Endothelial cell of umbilical vein (primary cell): ENCODE results near the gene OOSP4A. TPM values are rescaled to one million over a fixed set of nuclear protein-coding genes. Genes with fewer than 3 reads are reported as not detected.

ENCODE experiments used
- BruUV-seq: library from RNA; stranded (reverse); fragments of 400-500 nt; replicated peaks from 2 replicates; lab custom pipeline; 2021; lab: Mats Ljungman, UMichigan
- CTCF ChIA-PET: fragments of 300-600, 350-600 bp; sonication (Branson Sonifier 250); formaldehyde crosslinking; loops from one replicate; lab custom pipeline; 2021; ENCODE audit warnings: antibody characterized with exemption, inconsistent platforms; lab: Charles Lee
- POLR2A ChIA-PET: fragments of 300-600, 350-600 bp; sonication (Branson Sonifier 250); formaldehyde crosslinking; loops from one replicate; lab custom pipeline; 2021; ENCODE audit warnings: antibody characterized with exemption, inconsistent platforms; lab: Charles Lee
- DNase-seq: peaks from one replicate; pipeline ENCODE4 v3.0.0-alpha.2; 2011; ENCODE audit warnings: low read depth, low spot score
- FAIRE-seq: peaks from 2 replicates; lab custom pipeline; 2011; peaks lifted over from hg19 to GRCh38; lab: Jason Lieb, UNC
- H2AFZ ChIP-seq: 2 replicates; pipeline ENCODE4 v1.6.0; 2012; ENCODE audit warnings: low read depth, low read length, control low read depth, inconsistent platforms
- H3K27ac ChIP-seq: 2 replicates; pipeline ENCODE4 v1.5.1; 2011; ENCODE audit warnings: low read depth, mild to moderate bottlenecking, control low read depth, low read length, moderate library complexity; ENCODE audit not compliant: insufficient read depth
- H3K27me3 ChIP-seq, 2 experiments: 2 replicates each; pipeline versions ENCODE4 v1.6.0 to v1.6.1; 2011; ENCODE audit warnings: low read length in 2 of 2, mixed read lengths in 1 of 2; ENCODE audit not compliant: control insufficient read depth in 2 of 2, insufficient read depth in 2 of 2
- H3K36me3 ChIP-seq, 2 experiments: 2 replicates in 1 of 2; 3 replicates in 1 of 2; pipeline ENCODE4 v1.5.1; 2011; ENCODE audit warnings: low read length in 2 of 2, mild to moderate bottlenecking in 1 of 2, moderate library complexity in 1 of 2; ENCODE audit not compliant: control insufficient read depth in 2 of 2, insufficient read depth in 2 of 2; ENCODE audit errors: extremely low read depth in 1 of 2
- H3K4me1 ChIP-seq: 3 replicates; pipeline ENCODE4 v1.5.1; 2011; ENCODE audit warnings: mild to moderate bottlenecking, low read length; ENCODE audit not compliant: control insufficient read depth, insufficient read depth; ENCODE audit errors: extremely low read depth
- H3K4me2 ChIP-seq: 2 replicates; pipeline ENCODE4 v1.6.1; 2011; ENCODE audit warnings: low read length, control low read depth, mixed read lengths; ENCODE audit not compliant: insufficient read depth
- H3K4me3 ChIP-seq, 3 experiments: fragments of 200-600 bp in 1 of 3; sonication (generic), shearing (Covaris generic) in 1 of 3; replicated peaks in 1 of 3; 2 replicates each; pipeline ENCODE4 v1.5.1; 2011 to 2016; ENCODE audit warnings: control low read depth in 3 of 3, low read length in 3 of 3, mild to moderate bottlenecking in 2 of 3, inconsistent platforms in 1 of 3, low read depth in 1 of 3, moderate library complexity in 1 of 3; ENCODE audit not compliant: insufficient read depth in 1 of 3
- H3K79me2 ChIP-seq: 2 replicates; pipeline ENCODE4 v1.6.0; 2012; ENCODE audit warnings: low read length, inconsistent platforms; ENCODE audit not compliant: control insufficient read depth, insufficient read depth
- H3K9ac ChIP-seq: replicated peaks from 2 replicates; pipeline ENCODE3; 2011; ENCODE audit warnings: low read length, control low read depth; ENCODE audit not compliant: insufficient read depth; ENCODE audit errors: extremely low read depth
- H3K9me1 ChIP-seq: replicated peaks from 3 replicates; pipeline ENCODE4 v1.6.0; 2011; ENCODE audit warnings: mild to moderate bottlenecking, low read length; ENCODE audit not compliant: control insufficient read depth, insufficient read depth; ENCODE audit errors: extremely low read depth
- H3K9me3 ChIP-seq: replicated peaks from 2 replicates; pipeline ENCODE4 v1.5.1; 2012; ENCODE audit warnings: low read length, inconsistent platforms; ENCODE audit not compliant: control insufficient read depth, insufficient read depth
- H4K20me1 ChIP-seq: replicated peaks from 2 replicates; pipeline ENCODE3; 2011; ENCODE audit warnings: mild to moderate bottlenecking, low read length; ENCODE audit not compliant: control insufficient read depth, insufficient read depth; ENCODE audit errors: extremely low read depth
- EZH2 ChIP-seq: IDR thresholded peaks from 2 replicates; pipeline ENCODE4 v1.6.1; 2012; ENCODE audit warnings: borderline replicate concordance, low read depth, mild to moderate bottlenecking, moderate library complexity, low read length, inconsistent platforms; ENCODE audit not compliant: severe bottlenecking
- FOS ChIP-seq: IDR thresholded peaks from 2 replicates; pipeline ENCODE4 v1.6.1; 2011; ENCODE audit warnings: mild to moderate bottlenecking, low read length, moderate library complexity, borderline replicate concordance; ENCODE audit not compliant: insufficient read depth
- GATA2 ChIP-seq: IDR thresholded peaks from 2 replicates; pipeline ENCODE4 v1.7.0; 2011; ENCODE audit warnings: low read depth, mild to moderate bottlenecking, moderate library complexity, mixed read lengths, low read length; ENCODE audit not compliant: insufficient read length, insufficient read depth
- JUN ChIP-seq: IDR thresholded peaks from 2 replicates; pipeline ENCODE4 v1.6.1; 2011; ENCODE audit warnings: borderline replicate concordance, low read depth; ENCODE audit not compliant: insufficient read length, insufficient read depth
- MYC ChIP-seq: IDR thresholded peaks from one replicate; pipeline ENCODE4 v1.6.1; 2011; ENCODE audit warnings: mild to moderate bottlenecking, low read depth, low read length
- POLR2A ChIP-seq: IDR thresholded peaks from 2 replicates; pipeline ENCODE4 v1.6.1; 2012; ENCODE audit warnings: low read depth, mild to moderate bottlenecking, control low read depth, low read length
- POLR2AphosphoS5 ChIP-seq: IDR thresholded peaks from 2 replicates; pipeline ENCODE4 v1.6.1; 2012; ENCODE audit warnings: low read depth, mild to moderate bottlenecking, control low read depth, low read length, moderate library complexity; ENCODE audit not compliant: insufficient read depth
- dilution Hi-C: fragments of 300-500 bp; cut with MboI; formaldehyde crosslinking; loops from one replicate; pipeline ENCODE4 v1.15.0; 2019; ENCODE audit warnings: low sequenced_read_pairs; ENCODE audit not compliant: extremely low pct_ligation_motif_present
- intact Hi-C: fragments of 100-400 bp; cut with micrococcal nuclease; formaldehyde crosslinking; loops from one replicate; pipeline ENCODE4 v1.10.0; 2022
- polyA plus RNA-seq, 4 experiments: library from polyadenylated mRNA; depleted of rRNA in 3 of 4; stranded (reverse) in 3 of 4; unstranded in 1 of 4; fragments of >200 nt; gene quantifications; 2 replicates each; pipeline versions ENCODE4 v1.2.1 to v1.2.3, GENCODE V29; 2011 to 2012; ENCODE audit warnings: missing spikeins in 1 of 4
- total RNA-seq: library from RNA; stranded (reverse); gene quantifications from 2 replicates; pipeline ENCODE4 v1.2.3, GENCODE V29; 2021
- TF ChIP-seq, protein P1 (sequence below), 2 donors: IDR thresholded peaks; 1 replicate in 1 of 2; 2 replicates in 1 of 2; pipeline ENCODE4 v1.5.1; 2011; ENCODE audit warnings: low read length in 2 of 2, mild to moderate bottlenecking in 2 of 2, moderate library complexity in 2 of 2, control low read depth in 1 of 2, inconsistent platforms in 1 of 2, low read depth in 1 of 2; ENCODE audit not compliant: insufficient read depth in 1 of 2; ENCODE audit errors: extremely low read depth in 1 of 2
- TF ChIP-seq, protein P2 (sequence below): IDR thresholded peaks from 2 replicates; pipeline ENCODE4 v1.6.1; 2011; ENCODE audit not compliant: insufficient read depth, insufficient read length

Gene OOSP4A
- total and polyA plus RNA-seq, 2 donors (not counting 3 experiments of a cell fraction or from before 2014, with no cell fraction given), result not detected

DNA sequence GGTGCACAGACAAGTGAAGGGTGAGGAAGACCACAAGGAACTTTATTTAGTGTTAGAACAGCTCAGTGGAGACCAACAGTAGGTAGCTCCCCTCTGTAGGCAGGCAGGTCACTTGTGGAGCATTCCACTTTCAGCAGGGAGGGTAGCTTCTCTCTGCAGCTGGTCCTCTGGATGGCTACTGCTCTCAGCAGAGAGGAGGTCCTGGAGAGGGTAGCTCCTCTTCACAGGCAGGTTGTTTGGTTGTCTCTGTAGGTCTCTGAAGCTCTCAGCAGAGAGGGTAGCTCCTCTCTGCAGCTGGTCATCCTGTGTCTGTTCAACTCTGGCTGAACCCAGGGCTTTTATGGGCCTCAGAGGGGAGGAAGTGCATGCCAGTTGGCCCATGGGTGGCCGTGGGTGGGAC lies 32.1 kb upstream of the OOSP4A start:
- H3K27ac ChIP-seq, result no peak overlapping the region
- peaks cover 0 to 4% of the 10 kb centered on the region in 2 experiments for H3K27me3 ChIP-seq
- intact Hi-C loops (no loop called here), dilution Hi-C loops (no loop called here)
- H3K79me2 ChIP-seq, result no peaks in the 10 kb centered on the region
- FAIRE-seq (no peak), DNase-seq (no peak)
- TF ChIP-seq, protein P1, sequence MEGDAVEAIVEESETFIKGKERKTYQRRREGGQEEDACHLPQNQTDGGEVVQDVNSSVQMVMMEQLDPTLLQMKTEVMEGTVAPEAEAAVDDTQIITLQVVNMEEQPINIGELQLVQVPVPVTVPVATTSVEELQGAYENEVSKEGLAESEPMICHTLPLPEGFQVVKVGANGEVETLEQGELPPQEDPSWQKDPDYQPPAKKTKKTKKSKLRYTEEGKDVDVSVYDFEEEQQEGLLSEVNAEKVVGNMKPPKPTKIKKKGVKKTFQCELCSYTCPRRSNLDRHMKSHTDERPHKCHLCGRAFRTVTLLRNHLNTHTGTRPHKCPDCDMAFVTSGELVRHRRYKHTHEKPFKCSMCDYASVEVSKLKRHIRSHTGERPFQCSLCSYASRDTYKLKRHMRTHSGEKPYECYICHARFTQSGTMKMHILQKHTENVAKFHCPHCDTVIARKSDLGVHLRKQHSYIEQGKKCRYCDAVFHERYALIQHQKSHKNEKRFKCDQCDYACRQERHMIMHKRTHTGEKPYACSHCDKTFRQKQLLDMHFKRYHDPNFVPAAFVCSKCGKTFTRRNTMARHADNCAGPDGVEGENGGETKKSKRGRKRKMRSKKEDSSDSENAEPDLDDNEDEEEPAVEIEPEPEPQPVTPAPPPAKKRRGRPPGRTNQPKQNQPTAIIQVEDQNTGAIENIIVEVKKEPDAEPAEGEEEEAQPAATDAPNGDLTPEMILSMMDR (IDR thresholded peaks at IDR 0.05; ENCODE audit: extremely low read depth in 1 of 2, insufficient read depth in 1 of 2, low read depth in 1 of 2, low read length in 2 of 2), result no peak
- TF ChIP-seq MYC, result no peak
- TF ChIP-seq, protein P2, sequence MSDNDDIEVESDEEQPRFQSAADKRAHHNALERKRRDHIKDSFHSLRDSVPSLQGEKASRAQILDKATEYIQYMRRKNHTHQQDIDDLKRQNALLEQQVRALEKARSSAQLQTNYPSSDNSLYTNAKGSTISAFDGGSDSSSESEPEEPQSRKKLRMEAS, result no peak
- no peak for TF ChIP-seq FOS
- no peak for TF ChIP-seq JUN
- TF ChIP-seq POLR2A, result no peak
- no peak for TF ChIP-seq EZH2
- no peak for TF ChIP-seq POLR2AphosphoS5
- no peak for TF ChIP-seq GATA2
- no peaks in the 10 kb centered on the region for H3K9me1 ChIP-seq
- H3K9ac ChIP-seq, result no peak overlapping the region
- CTCF ChIA-PET, result interaction anchor here (1.6 to 2.0 kb wide), 2 partner anchors 13 to 20 kb away, joined by 5 to 11 read pairs; no protein-coding TSS in a partner anchor
- H3K4me1 ChIP-seq, result no peaks in the 10 kb centered on the region
- no peaks in the 10 kb centered on the region for H3K9me3 ChIP-seq
- no peaks in the 10 kb centered on the region for H4K20me1 ChIP-seq
- BruUV-seq, result no TSS peak
- H3K36me3 ChIP-seq, result no peaks in the 10 kb centered on the region
- no peak overlapping the region for H3K4me2 ChIP-seq
- no peak overlapping the region for H2AFZ ChIP-seq
- POLR2A ChIA-PET, result no interaction called here
- no peak overlapping the region for H3K4me3 ChIP-seq
